GM19395 (cell line): ENCODE measurements around the gene TNP2.
A peak's percentile ranks its signal among the peaks of the same experiment; 100 is the strongest.

ENCODE experiments used
- ATAC-seq: cut with Tn5 transposase; IDR thresholded peaks from one replicate; pipeline ENCODE4 v1.9.1; 2021; ENCODE audit warnings: mild to moderate bottlenecking, moderate library complexity; ENCODE audit not compliant: unreplicated experiment

The TNP2 gene

DNA sequence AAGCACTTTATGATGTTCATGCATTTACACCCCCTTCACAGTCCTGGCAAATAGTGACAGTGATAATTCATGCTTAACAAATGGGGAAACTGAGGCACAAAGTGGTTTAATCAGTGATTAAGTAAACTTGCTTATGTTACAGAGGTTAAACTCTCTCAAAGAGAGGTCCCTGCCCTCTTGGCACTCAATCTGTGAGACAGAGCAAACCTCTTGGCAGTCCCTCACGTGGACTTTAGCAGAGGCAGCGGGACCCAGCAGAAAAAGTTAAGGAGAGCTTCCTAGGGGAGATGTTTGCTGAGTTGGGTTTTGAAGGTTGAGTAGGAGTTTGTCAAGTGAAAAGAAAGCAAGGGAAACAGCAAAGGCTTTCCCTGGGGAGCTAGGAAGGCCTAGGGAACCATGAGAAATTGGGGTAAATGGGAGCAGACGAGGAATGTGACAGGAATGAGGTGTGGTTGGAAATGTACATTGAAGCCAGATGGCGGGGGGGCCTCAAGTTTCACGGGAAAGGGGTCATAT is 23.8 kb downstream of the TNP2 start:
- no peak for ATAC-seq

DNA sequence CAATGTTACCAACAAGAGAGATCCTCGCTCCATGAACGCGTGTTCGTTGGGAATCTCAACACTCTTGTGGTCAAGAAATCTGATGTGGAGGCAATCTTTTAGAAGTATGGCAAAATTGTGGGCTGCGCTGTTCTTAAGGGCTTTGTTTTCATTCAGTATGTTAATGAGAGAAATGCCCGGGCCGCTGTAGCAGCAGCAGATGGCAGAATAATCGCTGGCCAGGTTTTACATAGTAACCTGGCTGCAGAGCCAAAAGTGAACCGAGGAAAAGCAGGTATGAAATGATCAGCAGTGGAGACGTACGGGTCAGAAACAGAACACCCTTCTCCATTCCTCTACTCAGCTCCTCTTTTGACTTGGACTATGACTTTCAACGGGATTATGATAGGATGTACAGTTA is 26.5 kb downstream of the TNP2 start:
- no peak for ATAC-seq

DNA sequence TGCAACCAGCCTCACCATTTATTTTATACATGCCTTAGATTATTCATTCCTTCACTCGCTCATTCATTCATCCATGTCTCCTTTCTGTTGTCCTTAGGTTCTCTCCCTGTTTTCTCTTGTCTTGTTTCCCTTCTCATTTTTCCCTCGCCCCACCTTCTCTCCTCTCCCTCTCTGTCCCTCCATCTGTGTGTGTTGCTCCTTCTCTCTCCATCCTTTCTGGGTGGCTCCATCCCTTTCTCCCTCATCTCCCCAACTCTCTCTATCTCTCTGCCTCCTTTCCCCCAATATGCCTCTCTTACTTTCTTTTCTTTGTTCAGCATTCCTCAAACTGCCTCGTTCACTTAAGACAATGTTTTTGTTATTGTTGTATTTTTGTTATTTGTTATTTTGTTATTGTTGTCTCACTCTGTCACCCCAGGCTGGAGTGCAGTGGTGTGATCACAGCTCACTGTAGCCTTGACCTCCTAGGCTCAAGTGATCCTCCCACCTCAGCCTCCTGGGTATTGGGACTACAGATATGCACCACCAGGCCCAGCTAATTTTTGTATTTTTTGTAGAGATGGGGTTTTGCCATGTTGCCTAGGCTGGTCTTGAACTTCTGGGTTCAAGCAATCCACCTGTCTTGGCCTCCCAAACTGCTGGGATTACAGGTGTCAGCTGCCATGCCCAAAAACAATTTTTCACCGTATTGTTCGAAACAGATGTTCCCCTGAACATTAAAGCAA is 27.5 kb downstream of the TNP2 start:
- ATAC-seq = no peak

DNA sequence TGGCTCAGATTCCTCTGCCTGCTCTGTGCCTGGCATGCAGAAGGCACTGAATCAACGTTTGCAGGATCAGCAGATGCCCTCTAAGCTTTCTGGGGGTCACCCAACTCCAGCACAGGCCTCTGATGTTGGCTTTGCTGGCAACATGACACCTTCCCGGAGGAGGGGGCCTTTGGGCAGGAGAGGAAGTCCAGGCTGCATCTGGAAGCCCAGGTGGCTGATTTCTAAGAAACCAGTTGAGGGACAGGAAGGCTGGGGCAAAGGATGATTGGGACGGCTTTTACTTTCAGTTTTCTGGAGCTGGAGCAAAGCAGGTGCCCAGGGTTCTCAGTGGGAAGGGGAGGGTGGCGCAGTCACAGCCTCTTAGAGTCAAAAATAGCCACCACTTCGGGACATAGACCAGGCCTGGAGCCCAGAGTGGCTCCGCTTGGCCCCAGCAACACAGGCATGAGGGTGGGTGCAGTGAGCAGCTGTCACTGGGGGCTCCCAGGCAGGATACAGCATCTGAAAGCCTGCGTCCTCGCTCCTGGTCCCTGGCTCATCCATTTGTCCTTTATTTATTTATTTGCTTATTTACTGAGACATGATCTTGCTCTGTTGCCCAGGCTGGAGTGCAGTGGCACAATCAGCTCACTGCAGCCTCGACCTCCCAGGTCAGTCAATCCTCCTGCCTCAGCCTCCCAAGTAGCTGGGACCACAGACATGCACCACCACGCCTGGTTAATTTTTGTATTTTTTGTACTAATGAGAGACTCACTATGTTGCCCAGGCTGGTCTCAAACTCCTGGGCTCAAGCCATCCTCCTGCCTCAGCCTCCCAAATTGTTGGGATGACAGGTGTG is 28.3 kb downstream of the TNP2 start:
- ATAC-seq = no peak

DNA sequence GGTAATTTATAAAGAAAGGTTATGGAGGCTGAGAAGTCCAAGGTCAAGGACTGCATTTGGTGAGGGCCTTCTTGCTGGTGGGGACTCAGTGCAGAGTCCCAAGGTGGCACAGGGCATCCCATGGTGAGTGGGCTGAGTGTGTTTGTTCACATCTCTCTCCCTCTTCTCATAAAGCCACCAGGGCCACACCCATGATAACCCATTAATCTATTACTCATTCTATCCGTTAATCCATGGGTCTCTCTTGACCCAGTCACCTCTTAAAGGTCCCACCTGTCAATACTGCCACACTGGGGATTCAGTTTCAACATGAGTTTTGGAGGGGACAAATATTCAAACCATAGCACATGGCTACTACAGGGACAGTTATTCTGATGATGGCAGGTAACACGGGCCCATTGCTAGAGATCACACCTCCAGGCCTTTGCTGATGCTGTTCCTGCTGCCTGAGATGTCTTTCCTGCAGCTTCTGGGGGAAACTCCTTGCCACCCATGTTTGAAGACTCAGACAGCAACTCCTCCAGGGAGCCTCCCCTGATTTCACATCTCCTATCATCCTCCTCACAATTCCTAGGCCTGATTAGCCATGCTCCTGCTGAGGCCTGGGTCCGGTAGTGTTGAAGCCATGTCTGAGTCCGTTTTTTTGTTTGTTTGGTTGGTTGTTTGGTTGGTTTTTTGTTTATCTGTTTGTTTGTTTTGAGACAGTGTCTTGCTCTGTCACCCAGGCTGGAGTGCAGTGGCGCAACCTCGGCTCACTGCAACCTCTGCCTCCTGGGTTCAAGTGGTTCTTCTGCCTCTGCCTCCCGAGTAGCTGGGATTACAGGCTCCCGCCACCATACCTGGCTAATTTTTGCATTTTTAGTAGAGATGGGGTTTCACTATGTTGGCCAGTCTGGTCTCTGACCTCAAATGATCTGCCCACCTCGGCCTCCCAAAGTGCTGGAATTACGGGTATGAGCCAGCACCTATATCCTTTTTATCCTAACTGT is 29.2 kb downstream of the TNP2 start:
- ATAC-seq = no peak

DNA sequence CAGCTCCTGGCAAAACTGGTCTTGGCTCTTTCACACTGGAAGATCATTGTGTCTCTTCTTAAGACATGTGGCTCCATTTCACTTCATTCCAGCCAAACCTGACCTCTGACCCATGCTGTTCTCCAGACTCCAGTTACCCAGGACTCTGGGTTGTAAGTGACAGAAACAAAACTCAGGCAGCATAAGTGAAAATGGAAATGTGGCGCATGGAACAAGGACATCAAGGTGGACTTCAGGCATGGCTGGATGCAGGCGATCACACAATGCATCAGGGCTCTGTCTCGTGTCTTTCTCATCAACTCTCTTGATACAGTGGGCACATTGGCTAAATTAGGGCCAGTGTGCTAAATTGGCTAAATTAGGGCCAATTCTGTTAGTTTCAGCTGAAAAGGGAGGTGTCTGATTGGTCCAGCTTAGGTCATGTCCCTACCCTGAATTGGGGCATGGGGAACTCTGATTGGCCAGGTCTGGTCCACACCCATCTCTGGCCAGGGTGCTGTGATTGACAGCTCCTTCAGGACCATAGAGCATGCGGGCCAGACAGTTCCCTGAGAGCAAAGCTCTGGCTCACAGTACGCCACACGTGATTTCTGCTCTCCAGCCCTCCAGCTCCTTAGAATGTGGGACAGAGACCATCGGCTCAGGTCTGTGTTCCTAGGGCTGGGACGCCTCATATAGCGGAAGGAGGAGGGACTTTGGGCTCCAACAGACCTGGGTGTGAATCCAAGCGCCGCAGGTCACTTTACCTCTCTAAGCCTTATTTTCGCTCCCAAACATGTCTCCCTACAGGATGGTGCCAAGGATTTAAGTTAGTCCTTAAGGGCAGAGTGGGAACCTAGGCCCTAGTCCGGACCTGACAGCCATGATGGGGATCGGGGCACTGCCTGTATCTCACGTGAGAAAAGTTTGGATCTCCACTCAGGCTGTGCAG is 30.6 kb downstream of the TNP2 start:
- no peak for ATAC-seq

DNA sequence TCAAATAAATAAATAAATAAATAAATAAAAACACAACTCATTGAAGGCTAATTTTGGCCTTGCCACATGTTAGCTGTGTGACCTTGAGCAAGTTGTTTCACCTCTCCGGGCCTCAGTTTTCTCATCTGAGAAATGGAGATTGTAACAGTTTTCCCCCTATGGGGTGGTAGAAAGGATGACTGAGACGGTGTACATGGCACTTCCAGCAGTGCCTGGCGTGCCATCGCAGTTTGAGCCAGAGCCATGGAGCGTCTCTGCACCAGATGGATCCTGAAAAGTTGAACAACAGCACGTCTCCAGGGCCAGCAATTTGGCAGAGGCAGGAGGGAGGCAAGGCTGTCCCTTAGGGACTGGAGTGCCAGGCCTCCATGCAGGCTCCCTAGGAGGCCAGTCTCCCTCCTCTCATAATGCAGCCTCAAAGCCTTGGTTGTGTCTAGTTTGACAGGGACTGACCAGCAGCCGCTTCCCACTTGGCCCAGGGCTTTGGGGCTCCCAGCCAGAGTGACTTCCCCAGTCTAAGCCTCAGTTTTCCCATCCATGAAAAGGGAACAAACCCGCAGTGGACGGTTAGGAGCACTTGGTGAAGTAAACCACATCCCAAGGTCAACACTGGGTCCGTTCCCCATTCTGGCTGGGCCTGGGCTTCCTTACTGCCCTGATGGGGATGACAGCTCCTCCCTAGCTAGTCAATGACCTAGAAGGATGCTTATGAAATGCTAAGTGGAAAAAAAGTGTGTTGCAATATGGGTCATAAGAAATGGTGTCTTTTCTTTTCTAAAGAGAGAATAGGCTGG is 32.5 kb downstream of the TNP2 start:
- no peak for ATAC-seq

DNA sequence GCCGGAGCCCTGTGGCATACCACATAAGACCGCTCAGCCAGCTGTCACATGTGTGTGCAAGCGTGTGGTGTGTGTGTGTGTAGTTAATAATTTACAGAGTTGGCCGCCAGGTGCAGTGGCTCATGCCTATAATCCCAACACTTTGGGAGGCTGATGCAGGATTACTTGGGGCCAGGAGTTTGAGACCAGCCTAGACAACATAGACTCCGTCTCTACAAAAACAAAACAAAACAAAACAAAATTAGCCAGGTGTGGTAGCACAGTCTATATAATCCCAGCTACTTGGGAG is 33.5 kb downstream of the TNP2 start:
- no peak for ATAC-seq

DNA sequence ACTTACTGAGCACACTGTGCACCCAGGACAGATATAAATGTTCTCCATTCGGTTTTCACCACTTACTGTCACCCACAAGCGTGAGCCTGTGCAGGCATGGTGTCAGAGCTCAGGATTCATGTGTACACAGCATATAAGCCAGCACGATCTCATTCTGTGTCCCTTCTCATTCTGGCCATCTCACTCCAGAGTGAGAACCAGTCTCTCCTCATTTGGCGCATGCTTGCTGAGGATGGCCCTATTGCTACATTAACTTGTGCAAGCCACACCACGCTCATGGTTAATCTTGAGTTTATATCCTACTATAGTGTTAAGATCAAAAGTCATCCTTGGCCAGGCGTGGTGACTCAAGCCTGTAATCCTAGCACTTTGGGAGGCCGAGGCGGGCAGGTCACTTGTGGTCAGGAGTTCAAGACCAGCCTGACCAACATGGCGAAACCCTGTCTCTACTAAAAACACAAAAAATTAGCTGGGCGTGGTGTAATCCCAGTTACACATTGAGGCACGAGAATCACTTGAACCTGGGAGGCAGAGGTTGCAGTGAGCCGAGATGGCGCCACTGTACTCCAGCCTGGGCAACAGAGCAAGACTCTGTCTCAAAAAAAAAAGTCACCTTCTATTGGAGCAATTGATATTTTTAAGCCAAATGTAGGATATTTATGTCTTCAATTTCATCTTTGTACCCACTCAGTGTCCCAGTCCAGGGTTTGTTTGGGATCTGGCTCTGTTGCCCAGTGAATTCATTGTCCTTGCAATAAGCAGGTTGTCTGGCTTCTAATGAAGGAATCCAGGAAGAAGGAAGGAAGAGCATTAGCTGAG is 34.0 kb downstream of the TNP2 start:
- ATAC-seq = no peak

DNA sequence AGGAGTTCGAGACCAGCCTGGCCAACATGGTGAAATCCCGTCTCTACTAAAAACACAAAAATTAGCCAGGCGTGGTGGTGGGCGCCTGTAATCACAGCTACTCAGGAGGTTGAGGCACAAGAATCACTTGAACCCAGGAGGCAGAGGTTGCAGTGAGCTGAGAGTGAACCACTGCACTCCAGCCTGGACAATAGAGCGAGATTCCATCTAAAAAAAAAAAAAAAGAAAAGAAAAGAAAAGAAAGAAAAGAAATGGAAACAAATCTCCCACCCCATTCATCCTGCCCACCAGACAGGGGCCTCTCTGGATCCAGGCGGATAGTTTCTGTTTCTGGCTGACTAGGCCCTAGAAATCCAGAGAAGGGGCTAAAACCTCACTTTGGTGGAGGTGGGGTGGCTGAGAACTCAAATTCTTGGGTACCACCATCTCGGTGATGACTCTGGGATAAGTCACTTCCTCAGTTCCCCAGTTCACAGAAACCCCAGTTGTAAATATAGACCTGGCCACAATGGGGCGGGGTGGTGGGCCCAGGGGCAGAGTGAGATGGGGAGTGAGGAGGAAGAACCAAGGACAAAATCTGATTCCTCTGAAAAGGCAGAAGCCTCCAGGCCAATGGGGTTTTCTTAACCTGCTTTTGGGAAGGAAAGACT is 35.3 kb downstream of the TNP2 start:
- no peak for ATAC-seq

DNA sequence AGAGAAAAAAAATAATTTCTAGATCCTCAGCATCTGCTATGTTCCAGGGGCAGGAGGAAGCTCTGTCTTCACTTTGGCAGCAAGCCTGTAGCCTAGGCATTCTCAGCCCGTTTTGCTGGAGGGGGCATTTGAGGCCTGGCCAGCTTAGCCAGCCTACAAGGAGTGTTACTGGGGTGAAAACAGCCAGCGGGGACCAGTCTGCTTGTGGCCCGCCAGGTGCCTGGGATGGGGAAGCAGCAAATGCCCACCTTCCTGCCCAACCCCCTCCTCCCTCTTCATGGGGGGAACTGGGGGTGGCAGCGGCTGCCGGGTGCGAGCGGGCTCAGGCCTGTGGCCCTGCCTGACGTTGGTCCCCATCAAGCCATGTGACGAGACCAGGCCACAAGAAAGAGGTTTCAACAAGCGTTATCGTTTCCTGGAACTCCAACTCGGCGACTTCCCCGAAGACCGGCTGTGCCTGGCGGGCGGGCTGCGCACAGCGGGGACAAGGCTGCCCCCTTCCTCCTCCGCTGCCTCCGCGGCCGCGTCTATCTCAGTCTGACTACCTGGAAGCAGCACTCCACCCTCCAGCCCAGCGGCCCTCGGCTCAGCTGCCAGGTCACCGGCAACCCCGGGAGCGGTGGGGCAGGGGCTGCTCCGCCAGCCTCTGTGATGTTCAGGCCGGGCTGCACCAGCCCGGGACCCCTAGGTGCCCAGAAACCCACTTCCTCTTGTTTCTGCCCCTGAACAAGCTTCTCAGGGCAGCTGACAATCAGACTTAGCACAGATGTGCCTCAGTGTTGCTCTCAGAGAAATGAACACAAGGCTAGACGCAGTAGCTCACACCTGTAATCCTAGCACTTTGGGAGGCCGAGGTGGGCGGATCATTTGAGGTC is 36.0 kb downstream of the TNP2 start:
- ATAC-seq = peak; percentile 76

DNA sequence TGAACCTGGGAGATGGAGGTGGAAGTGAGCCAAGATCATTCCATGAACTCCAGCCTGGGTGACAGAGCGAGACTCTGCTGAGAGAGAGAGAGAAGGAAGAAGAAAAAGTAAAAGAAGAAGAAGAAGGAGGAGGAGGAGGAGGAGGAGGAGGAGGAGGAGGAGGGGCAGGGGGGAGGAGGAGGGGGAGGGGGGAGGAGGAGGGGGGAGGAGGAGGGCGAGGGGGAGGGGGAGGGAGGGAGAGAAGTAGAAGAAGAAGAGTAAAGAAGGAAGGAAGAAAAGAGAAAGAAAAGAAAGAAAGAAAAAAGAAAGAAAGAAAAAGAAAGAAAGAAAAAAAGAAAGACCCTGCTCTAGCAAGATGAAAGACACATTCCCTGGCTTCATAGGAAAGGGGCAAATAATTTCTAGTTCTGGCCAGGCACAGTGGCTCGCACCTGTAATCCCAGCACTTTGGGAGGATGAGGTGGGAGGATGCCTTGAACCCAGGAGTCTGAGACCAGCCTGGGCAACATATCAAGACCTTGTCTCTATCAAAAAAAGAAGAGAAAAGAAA is 36.7 kb downstream of the TNP2 start:
- peak; percentile 10 for ATAC-seq

DNA sequence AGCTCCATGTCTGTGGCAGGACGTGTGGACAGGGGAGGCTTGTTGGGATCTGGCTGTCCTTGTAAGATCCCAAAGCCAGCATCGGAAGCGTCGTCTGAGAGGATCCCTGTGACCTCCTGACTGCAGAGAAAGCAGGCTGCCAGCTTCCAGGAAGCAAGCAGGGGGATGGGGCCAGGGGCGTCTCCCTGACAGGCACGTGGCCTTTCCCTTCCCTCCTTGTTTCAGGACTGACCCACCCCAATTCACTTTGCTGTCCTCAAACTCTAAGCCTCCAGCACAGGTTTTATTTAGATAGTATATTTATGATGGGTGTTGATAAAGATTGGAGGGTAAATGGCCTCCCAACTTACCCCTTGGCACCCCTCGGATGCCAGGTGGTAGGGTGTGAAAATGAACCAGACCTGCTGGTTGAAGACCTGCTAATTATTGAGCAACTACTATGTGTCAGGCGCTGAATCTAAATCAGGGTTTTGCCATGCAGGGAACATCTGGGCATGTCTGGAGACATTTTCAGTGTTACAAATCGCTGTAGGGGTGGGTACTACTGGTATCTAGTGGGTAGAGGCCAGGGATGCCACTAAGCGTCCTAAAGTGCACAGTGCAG is 37.7 kb downstream of the TNP2 start:
- ATAC-seq = no peak

DNA sequence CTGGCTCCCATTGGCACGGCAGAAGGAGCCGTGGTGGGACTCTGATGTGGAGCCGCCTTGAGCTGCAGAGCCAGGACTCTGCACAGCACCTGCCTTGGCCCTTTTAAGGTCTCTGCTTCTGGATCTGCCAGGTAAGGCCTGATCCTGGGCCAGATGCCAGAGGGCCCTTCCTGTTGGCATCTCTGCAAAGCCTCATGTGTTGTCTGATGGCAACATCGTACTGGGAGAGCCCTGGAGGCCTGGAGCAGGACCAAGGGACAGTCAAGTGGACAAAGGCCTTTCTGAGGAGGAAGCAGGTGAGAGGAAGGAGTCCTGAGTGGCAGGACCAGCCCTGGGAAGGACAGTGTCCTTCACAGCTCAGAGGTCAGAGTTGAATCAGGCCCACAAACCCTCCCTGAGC is 39.2 kb downstream of the TNP2 start:
- no peak for ATAC-seq

DNA sequence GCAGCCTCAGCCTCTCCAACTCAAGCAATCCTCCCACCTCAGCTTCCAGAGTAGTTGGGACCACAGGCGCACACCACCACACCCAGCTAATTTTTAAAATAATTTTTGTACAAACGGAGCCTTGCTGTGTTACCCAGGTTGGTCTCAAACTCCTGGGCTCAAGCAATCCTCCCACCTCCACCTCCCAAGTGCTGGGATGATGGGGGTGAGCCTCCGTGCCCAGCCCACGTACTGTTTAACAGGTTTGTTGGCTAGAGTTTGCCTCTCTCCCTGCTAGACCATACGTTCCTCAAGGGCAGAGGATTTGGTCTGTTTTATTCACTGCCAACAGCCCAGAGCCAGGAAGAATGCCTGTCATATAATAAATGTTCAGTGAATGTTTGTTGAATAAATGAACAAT is 39.7 kb downstream of the TNP2 start:
- no peak for ATAC-seq
